Stimulated activated CD4-positive, alpha-beta T cell treated with anti-CD3 and anti-CD28 coated beads, Interleukin-4, amount 100 ng/mL, for 1 hour (primary cell): ENCODE results near the gene ZFP36.
A peak's percentile ranks its signal among the peaks of the same experiment; 100 is the strongest.
"Not testable (repeated sequence)": the region's sequence is repeated elsewhere in the genome, so short reads cannot be mapped to it uniquely, and the experiment has no call there.

Experiments
- DNase-seq: peaks from one replicate; pipeline ENCODE4 v3.0.0-alpha.2; 2020

The ZFP36 gene

GRCh38 chr19:39406656-39407409 is at the start of gene ZFP36:
ZFP36 (plus strand) TSS chr19:39406847; CDS start chr19:39406905, 58 bp downstream.
- DNase-seq = peak; percentile 84

DNA sequence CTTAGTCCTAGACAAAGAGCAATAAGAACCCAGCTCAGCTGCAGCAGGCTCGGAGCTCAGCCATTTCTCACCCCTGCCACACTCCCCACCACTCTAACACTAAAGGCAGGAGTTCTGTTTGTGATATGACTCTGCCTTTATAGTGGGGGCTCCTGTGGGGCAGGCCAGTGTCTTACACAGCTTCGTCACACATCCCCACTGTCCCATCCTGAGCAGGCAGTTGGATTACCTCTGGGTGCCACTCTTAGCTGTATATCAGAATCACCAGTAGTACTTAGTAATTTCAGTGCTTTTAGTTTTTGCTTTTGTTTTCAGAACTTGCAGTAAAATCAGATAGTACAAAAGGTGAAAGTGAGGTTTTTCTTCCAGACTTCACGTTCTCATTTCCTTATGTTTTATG is 47.6 kb upstream of the ZFP36 start:
- no peak for DNase-seq

GRCh38 chr19:39360599-39360998 is 46.0 kb upstream of the ZFP36 start:
- no peak for DNase-seq

GRCh38 chr19:39362682-39363657 is 43.7 kb upstream of the ZFP36 start:
- DNase-seq = no peak

DNA sequence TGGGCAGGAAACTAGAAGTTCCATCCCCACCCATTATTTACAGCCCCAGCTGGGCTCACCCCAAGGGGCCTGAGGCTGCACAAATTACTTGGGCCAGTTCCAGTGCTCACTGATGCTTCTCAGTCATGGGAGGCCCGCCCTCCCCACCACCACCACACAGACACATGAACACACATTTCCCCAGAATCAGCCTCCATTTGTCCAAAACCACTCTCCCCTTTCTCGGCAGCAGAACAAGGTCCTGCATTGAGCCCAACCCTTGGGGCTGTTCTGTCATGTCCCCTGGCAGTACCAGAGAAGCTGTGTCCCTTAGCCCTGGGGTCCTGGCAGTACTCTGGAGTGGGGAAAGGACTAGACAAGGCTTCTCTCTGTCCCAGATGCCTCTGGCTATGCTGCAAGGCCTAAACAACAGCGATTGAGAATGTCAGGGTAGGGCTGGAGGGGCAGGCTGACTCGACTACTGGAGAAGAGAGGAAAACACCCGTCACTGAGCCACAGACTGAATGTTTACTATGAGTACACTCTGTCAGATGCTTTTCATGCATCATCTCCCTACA is 42.7 kb upstream of the ZFP36 start:
- DNase-seq = no peak

DNA sequence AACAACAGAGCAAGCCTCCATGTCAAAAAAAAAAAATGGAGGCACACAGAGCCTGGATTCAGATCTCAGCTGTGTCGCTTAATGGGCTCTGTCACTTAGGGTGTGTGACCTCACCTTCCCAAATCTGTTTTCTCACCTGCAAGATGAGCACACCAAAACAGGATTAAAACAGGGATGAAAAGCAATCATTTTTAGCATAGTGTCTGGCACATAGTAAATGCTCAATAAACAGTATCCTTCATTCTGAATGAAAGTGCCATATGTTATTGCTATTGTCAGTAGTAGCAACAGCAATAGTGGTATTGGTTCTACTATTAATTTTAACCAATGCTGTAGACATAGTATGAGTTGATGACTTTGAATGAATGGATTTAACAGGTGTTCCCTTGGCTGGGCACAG is 41.1 kb upstream of the ZFP36 start:
- DNase-seq = no peak

DNA sequence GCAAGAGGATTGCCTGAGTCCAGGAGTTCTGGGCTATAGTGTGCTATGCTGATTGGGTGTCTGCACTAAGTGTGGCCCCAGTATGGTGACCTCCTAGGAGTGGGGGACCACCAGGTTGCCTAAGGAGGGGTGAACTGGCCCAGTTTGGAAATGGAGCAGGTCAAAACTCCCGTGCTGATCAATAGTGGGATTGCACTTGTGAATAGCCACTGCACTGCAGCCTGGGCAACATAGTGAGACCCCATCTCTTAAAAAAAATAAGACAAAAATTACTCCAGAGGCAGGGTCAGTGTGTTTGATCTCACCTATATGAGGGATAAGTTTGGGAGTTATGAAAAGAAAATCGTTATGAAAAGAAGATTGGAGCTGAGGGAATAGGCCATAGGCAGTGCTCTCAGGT is 37.4 kb upstream of the ZFP36 start:
- no peak for DNase-seq

DNA sequence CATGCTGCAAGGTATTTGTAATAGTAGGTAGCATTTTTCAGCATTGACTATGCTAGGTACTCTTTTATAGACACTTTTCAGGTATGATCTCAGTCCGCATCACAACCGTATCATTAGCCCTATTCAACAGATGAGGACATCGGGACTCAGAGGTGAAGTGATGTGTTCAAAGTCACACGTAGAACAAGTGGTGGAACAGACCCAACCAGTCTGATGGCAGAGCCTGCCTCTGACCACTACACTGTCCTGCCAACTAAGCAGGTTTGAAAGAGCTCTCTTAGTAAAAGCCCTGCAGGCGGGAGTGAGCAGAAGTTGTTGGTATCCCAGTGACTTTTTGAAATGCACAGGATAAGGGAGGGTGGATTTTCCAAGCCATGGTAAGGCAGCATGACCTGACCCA is 35.9 kb upstream of the ZFP36 start:
- DNase-seq = no peak

GRCh38 chr19:39372047-39372802 is 34.4 kb upstream of the ZFP36 start:
- DNase-seq = no peak

GRCh38 chr19:39372941-39373340 is 33.7 kb upstream of the ZFP36 start:
- DNase-seq = no peak

DNA sequence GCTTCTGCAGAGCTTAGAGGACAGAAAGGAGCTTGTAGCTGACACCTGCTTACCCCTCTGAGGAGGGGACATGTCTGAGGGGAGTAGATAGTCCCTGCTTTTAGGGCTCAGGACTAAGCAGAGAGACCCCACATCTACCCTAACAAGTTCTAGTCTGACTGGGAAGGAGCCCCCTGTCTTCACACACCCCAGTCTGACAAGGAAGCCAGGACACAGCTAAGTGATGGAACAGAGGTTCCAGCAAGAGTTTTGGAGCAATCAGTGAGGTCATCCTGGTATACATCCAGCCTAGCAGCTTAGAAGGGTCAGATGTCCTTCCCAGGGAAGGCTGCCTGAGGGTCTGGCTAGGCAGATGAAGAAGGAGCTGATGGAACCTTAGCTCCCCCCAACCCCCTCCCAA is 30.7 kb upstream of the ZFP36 start:
- DNase-seq = no peak

DNA sequence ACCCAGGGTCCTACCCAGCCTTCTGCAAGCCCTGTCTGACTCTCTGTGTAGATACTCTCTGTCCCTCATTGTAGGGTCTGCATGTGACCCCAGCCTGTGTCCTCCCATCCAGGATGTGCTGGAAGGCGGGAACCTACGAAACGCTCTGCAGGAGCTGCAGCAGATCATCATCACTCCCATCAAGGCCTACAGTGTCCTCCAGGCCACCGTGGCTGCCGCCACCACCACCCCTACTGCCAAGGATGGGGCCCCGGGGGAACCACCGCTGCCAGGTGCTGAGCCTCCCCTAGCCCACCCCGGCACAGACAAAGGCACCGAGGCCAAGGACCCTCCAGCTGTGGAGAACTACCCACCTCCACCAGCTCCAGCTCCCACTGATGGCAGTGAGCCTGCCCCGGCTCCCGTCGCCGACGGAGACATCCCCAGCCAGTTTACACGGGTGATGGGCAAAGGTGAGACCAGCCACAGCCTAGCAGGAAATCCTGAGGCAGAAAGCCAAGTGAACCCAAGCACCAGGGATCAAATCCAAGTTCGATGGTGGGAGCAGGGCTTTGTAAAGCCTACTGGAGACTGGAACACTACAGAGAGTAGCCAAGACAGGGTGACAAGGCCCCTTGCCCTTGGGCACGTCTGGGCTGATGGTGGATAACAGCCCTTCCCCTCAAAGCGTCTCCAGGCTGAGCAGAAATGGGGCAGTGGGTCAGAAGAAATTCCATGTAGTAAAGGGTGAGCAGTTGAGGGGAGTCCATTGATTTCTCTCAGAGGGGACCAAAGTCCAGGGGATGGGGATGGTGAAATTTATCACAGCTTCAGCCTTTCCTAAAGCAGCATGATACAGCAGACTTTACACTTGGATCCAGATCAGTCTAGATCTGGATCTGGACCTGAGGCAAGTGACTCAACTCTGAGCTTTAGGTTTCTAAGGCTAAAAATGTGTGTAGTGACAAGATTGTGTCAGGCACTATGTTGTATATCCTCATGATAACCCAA is 29.0 kb upstream of the ZFP36 start:
- no peak for DNase-seq

DNA sequence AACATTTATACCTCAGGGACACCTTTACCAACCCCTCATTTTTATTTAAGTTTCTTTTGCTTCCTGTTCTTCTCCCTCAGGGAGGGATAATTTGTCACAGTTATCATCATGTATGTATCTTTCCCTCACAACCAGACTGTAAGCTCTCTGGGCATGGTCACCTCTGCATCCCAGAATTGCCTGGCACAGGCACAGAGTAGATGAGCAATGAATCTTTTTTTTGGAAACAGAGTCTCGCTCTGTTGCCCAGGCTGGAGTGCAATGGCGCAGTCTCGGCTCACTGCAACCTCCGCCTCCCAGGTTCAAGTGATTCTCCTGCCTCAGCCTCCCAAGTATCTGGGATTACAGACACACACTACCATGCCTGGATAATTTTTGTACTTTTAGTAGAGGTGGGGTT is 27.3 kb upstream of the ZFP36 start:
- not testable (repeated sequence) for DNase-seq

- no peak for DNase-seq
Observed at GRCh38 chr19:39379865-39380396, 26.7 kb upstream of the ZFP36 start.

DNA sequence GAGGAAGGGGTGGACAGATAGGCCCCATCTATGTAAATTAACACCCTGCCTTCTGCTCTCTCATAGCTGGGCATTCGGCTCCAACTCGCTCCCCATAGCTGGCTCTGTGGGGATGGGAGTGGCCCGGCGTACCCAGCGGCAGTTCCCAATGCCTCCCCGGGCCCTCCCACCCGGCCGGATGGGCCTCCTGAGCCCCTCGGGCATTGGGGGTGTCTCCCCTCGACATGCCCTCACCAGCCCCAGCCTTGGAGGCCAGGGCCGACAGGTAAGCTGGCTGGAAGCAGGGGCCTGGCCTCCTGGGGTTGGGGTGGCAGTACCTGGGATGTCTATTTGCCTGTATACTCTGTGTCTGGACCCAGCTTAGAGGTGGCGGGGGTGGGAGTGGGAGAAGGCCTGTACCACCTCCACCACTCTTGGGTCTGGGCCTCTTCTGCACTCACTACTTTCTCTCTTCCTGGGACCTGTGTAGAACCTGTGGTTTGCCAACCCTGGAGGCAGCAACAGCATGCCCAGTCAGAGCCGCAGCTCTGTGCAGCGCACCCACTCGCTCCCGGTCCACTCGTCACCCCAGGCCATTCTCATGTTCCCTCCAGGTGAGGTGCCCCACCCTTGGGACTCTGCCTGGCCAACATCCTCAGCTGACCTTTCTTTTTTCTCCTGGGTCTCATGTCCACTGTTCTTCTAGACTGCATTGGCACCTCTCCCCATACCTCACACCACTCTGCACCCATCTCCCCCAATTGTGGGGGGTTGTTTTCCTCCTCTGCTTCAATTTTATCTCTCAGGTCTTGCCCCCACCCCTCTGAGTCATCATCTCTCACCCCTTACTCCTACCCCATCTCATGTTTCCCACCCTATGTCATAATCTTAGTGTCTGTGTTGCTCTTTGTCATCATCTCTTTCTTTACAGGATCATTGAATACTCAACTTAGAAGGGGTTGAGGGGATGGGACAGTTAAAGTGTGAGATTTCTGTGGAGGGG is 25.8 kb upstream of the ZFP36 start:
- no peak for DNase-seq

- no peak for DNase-seq
Observed at GRCh38 chr19:39381910-39382611, 24.6 kb upstream of the ZFP36 start.

DNA sequence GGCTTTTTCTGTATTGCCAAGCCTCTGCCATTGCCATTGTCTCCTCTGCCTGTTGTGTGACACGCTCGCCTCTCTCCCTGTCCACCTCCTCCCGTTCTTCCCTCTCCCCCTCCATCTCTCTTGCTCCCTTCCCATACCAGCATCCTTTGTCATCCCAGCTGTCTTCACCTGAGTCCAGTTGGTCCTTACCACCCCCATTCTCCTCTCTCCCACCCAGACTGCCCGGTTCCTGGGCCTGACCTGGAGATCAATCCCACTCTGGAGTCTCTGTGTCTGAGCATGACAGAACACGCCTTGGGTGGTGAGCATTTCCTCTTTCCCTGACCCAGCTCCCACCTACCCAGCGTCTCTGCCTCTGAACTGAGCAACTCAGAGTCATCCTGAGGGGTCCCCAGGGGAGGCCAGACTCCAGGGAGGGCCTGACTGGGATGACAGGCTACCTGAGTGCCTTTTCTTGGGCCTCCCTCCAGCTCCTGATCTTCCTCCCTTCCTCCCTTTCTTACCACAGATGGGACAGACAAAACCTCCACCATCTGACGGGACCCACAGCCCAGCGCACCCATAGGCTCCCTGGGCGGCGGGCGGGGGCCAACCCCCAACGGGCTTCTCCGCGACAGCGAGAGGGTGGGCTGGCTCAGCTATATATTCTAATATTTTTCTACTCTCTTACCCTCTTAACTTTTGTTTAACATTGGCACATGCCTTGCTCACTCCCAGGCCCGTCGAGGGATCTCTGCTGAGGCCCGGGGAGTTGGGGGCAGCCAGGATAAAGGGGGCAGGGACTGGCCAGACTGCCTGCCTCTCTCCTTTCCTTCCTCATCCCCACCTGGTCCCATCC is 23.4 kb upstream of the ZFP36 start:
- DNase-seq = no peak

DNA sequence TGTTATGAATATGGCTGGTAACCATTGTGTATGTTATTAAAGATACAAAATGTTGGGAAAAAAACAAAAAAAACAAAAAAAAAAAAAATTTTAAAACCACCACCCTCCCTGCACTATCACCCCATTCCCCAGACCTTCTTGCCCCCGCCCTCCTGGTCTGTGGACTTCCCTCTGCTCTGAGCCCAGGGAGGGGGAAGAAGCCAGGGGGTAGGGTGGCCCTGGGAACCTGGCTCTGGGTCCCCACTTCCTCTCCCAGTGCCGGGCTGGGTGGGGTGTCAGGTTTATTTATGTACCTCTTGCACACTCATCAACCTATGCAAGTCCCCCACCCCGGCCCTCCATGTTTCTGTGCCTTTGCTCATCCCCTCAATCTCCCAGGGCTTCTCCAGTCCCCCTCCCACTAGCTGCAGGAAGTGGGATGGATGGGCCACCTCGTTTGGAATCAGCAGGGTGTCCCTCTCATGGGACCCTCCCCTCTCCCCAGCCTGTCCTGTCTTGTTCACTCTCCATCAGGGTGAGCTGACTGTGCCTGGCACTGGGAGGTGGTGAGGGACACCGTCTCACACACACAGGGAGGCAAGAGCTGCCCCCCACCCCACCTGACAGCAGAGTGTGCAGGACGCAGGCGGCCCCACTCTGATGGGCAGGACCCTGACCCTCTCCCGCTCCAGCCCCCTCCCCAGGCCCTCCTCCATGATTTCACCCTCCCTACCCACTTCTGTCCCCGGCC is 21.6 kb upstream of the ZFP36 start:
- DNase-seq = no peak
